Measurements from ENCODE around the gene KRT73. TPM values are rescaled to one million over a fixed set of nuclear protein-coding genes. Genes with fewer than 3 reads are reported as not detected.

Gene KRT73
- total and polyA plus RNA-seq, 9 of the 15 experiments (the other 6 are each of a cell fraction or from before 2014, with no cell fraction given), result 0.09 to 0.18 (median 0.13) TPM; not detected in 5

GRCh38 chr12:52645982-52646381, 27.6 kb upstream of the KRT73 start (continued):
- peak; percentile 54; the same call in 1 of the 2 replicates for TF ChIP-seq RREB1 (CRISPR knock-in tag; IDR thresholded peaks at IDR 0.05)
- TF ChIP-seq CREB5 (CRISPR knock-in tag; IDR thresholded peaks at IDR 0.05), result 0 out of 2 replicates have a peak, but pooled peaks have one; percentile 4
- peak; percentile 69 for TF ChIP-seq ZNF766 (CRISPR knock-in tag; conservative IDR thresholded peaks at IDR 0.05)
- 0 out of 4 replicates have a peak, but pooled peaks of 1 of the 2 experiments have one; percentile 38 for TF ChIP-seq ZNF639 (CRISPR knock-in tag; conservative IDR thresholded peaks at IDR 0.05 in 1 of 2, IDR thresholded peaks at IDR 0.05 in 1 of 2)
- TF ChIP-seq CBFA2T2 (conservative IDR thresholded peaks at IDR 0.05), result no peak
- no peak for TF ChIP-seq JUND (IDR thresholded peaks at IDR 0.05; ENCODE audit: borderline replicate concordance, low read depth, low read length)
- TF ChIP-seq JUND (tag; IDR thresholded peaks at IDR 0.05; ENCODE audit: borderline replicate concordance, low read depth, low read length), result peak; percentile 37; the same call in 1 of the 3 replicates
- 0 out of 2 replicates have a peak, but pooled peaks have one; percentile 23 for TF ChIP-seq MAFG (tag; conservative IDR thresholded peaks at IDR 0.05)
- no peak for TF ChIP-seq ELF2 (CRISPR knock-in tag; IDR thresholded peaks at IDR 0.05)
- TF ChIP-seq POLR2AphosphoS5 (IDR thresholded peaks at IDR 0.05; ENCODE audit: control insufficient read depth, insufficient read depth, low read depth, low read length), result no peak
- no peak for TF ChIP-seq NCOR1 (IDR thresholded peaks at IDR 0.05)
- no peak for TF ChIP-seq MED1 (CRISPR knock-in tag; IDR thresholded peaks at IDR 0.05; ENCODE audit: borderline replicate concordance)
- TF ChIP-seq FOXA3 (CRISPR knock-in tag; conservative IDR thresholded peaks at IDR 0.05 in 1 of 2, IDR thresholded peaks at IDR 0.05 in 1 of 2), result no peak
- peak; percentile 89; the same call in 1 of the 2 replicates for TF ChIP-seq SPI1 (IDR thresholded peaks at IDR 0.05; ENCODE audit: borderline replicate concordance, low read depth, low read length)
- no peak for TF ChIP-seq SP2 (IDR thresholded peaks at IDR 0.05; ENCODE audit: extremely low read depth, low read depth, low read length, poor library complexity, severe bottlenecking)
- peak in 1 of 2 experiments; percentile 41; a peak in 1 of 4 replicates for TF ChIP-seq RCOR1 (IDR thresholded peaks at IDR 0.05; ENCODE audit: borderline replicate concordance in 1 of 2, low read depth in 2 of 2, low read length in 2 of 2)
